H54 (cell line): ENCODE measurements around the gene YBEY.
"Not testable (repeated sequence)": the region's sequence is repeated elsewhere in the genome, so short reads cannot be mapped to it uniquely, and the experiment has no call there.

ENCODE experiments used
- DNase-seq: peaks from one replicate; pipeline ENCODE4 v3.0.0; 2011; ENCODE audit warnings: low spot score, mixed read lengths; ENCODE audit not compliant: insufficient read length
- FAIRE-seq: peaks from 3 replicates; lab custom pipeline; 2011; peaks lifted over from hg19 to GRCh38; lab: Jason Lieb, UNC
- POLR2A ChIP-seq: IDR thresholded peaks from 2 replicates; pipeline ENCODE4 v1.6.1; 2011; ENCODE audit warnings: low read depth, mild to moderate bottlenecking, low read length

YBEY gene

GRCh38 chr21:46304437-46304836 is 18.3 kb downstream of the YBEY start:
- no peak for TF ChIP-seq POLR2A
- FAIRE-seq = no peak
- DNase-seq = no peak

GRCh38 chr21:46304955-46305354 is 18.8 kb downstream of the YBEY start:
- FAIRE-seq (no peak), DNase-seq (no peak)
- no peak for TF ChIP-seq POLR2A

GRCh38 chr21:46307625-46308024 is 21.5 kb downstream of the YBEY start:
- TF ChIP-seq POLR2A = no peak
- DNase-seq (peak; percentile 63), FAIRE-seq (no peak)

GRCh38 chr21:46308431-46308830 is 22.3 kb downstream of the YBEY start:
- DNase-seq (no peak), FAIRE-seq (no peak)
- TF ChIP-seq POLR2A = no peak

GRCh38 chr21:46310260-46310659 is 24.1 kb downstream of the YBEY start:
- not testable (repeated sequence) for FAIRE-seq

GRCh38 chr21:46311568-46311967 is 25.4 kb downstream of the YBEY start:
- DNase-seq (no peak), FAIRE-seq (no peak)
- no peak for TF ChIP-seq POLR2A

More at GRCh38 chr21:46310260-46310659, 24.1 kb downstream of the YBEY start:
- not testable (repeated sequence) for DNase-seq

GRCh38 chr21:46312949-46313348 is 26.8 kb downstream of the YBEY start:
- no peak for FAIRE-seq
- TF ChIP-seq POLR2A = no peak
- no peak for DNase-seq

- TF ChIP-seq POLR2A = no peak
- no peak for FAIRE-seq
- no peak for DNase-seq
Measured at GRCh38 chr21:46314441-46315020, 28.4 kb downstream of the YBEY start.

GRCh38 chr21:46316708-46317324 is 30.7 kb downstream of the YBEY start:
- TF ChIP-seq POLR2A = peak; percentile 6; the same call in 1 of the 2 replicates
- DNase-seq = no peak
- no peak for FAIRE-seq

- FAIRE-seq (no peak), DNase-seq (no peak)
- no peak; the same call in 1 of the 2 replicates for TF ChIP-seq POLR2A
Measured at GRCh38 chr21:46317710-46318463, 31.7 kb downstream of the YBEY start.

GRCh38 chr21:46318464-46318845 is 32.3 kb downstream of the YBEY start:
- DNase-seq = no peak
- FAIRE-seq = no peak
- TF ChIP-seq POLR2A = no peak; the same call in 1 of the 2 replicates

GRCh38 chr21:46319186-46319585 is 33.0 kb downstream of the YBEY start:
- FAIRE-seq (no peak), DNase-seq (no peak)
- peak; percentile 28; the same call in 1 of the 2 replicates for TF ChIP-seq POLR2A

- no peak for TF ChIP-seq POLR2A
- no peak for FAIRE-seq
Measured at GRCh38 chr21:46320331-46320801, 34.2 kb downstream of the YBEY start.

GRCh38 chr21:46322351-46323226 is 36.4 kb downstream of the YBEY start:
- TF ChIP-seq POLR2A = 0 out of 2 replicates have a peak, but pooled peaks have one; percentile 1
- FAIRE-seq (no peak), DNase-seq (no peak)

More at GRCh38 chr21:46320331-46320801, 34.2 kb downstream of the YBEY start:
- DNase-seq = no peak
